GM12878 (cell line): Measurements from ENCODE around the gene TBCA. TPM values are rescaled to one million over a fixed set of nuclear protein-coding genes. Genes with fewer than 3 reads are reported as not detected.

ENCODE experiments used
- ATAC-seq: fragments of 200-7000 bp; cut with Tn5 transposase; 3 replicates; pipeline ENCODE4 v1.9.1; 2020; ENCODE audit warnings: mild to moderate bottlenecking, moderate library complexity
- BruUV-seq: library from RNA; stranded (reverse); fragments of 400-500 nt; replicated peaks from 2 replicates; lab custom pipeline; 2021; lab: Mats Ljungman, UMichigan
- CTCF ChIA-PET: fragments of 300-600 bp; sonication (Branson Sonifier 250); formaldehyde crosslinking; extraction: SDS; loops from one replicate; lab custom pipeline; 2021; ENCODE audit warnings: inconsistent platforms; lab: Yijun Ruan, JAX
- POLR2A ChIA-PET: fragments of 350-600 bp; formaldehyde crosslinking; extraction: SDS; loops from one replicate; lab custom pipeline; 2021; ENCODE audit warnings: inconsistent platforms; lab: Charles Lee
- RAD21 ChIA-PET: fragments of 300-600 bp; sonication (Branson Sonifier 250); formaldehyde crosslinking; loops from one replicate; lab custom pipeline; 2023; ENCODE audit warnings: antibody characterized with exemption; ENCODE audit not compliant: unreplicated experiment; lab: Charles Lee
- SMC1A ChIA-PET: fragments of 300-600 bp; sonication (Branson Sonifier 250); formaldehyde crosslinking; loops from one replicate; lab custom pipeline; 2023; ENCODE audit not compliant: unreplicated experiment, uncharacterized antibody; lab: Charles Lee
- DNase-seq: peaks from one replicate; pipeline ENCODE4 v3.0.0-alpha.2; 2011; ENCODE audit warnings: low read depth, low spot score
- FAIRE-seq: peaks from 3 replicates; lab custom pipeline; 2011; peaks lifted over from hg19 to GRCh38; lab: Jason Lieb, UNC
- H2AFZ ChIP-seq: 2 replicates; pipeline ENCODE4 v1.6.0; 2011; ENCODE audit warnings: low read depth, low read length, control low read depth; ENCODE audit not compliant: control insufficient read depth
- H3K27ac ChIP-seq: 2 replicates; pipeline ENCODE4 v1.5.1; 2011; ENCODE audit warnings: control low read depth; ENCODE audit not compliant: control insufficient read depth, insufficient read depth
- H3K27me3 ChIP-seq, 2 experiments: replicated peaks in 1 of 2; 2 replicates each; pipeline versions ENCODE4 v1.6.0 to v1.6.1; 2011; ENCODE audit warnings: low read length in 1 of 2; ENCODE audit not compliant: control insufficient read depth in 2 of 2, insufficient read depth in 2 of 2
- H3K36me3 ChIP-seq, 2 experiments: 2 replicates each; pipeline ENCODE4 v1.5.1; 2011; ENCODE audit warnings: low read length in 1 of 2; ENCODE audit not compliant: control insufficient read depth in 2 of 2, insufficient read depth in 2 of 2
- H3K4me1 ChIP-seq: 2 replicates; pipeline ENCODE4 v1.6.1; 2011; ENCODE audit warnings: mild to moderate bottlenecking, low read length, moderate library complexity, mixed read lengths; ENCODE audit not compliant: control insufficient read depth, insufficient read depth
- H3K4me2 ChIP-seq: 2 replicates; pipeline ENCODE4 v1.6.0; 2011; ENCODE audit warnings: control low read depth; ENCODE audit not compliant: control insufficient read depth, insufficient read depth
- H3K4me3 ChIP-seq: fragments of 200-600 bp; sonication (generic); 2 replicates; pipeline ENCODE4 v1.5.1; 2016
- H3K79me2 ChIP-seq: 2 replicates; pipeline ENCODE4 v1.6.0; 2011; ENCODE audit warnings: low read length; ENCODE audit not compliant: control insufficient read depth, insufficient read depth
- H3K9ac ChIP-seq: 2 replicates; pipeline ENCODE4 v1.8.0; 2011; ENCODE audit warnings: low read length, control low read depth, mixed read lengths; ENCODE audit not compliant: control insufficient read depth, insufficient read depth
- H3K9me3 ChIP-seq: replicated peaks from 3 replicates; pipeline ENCODE4 v1.5.1; 2011; ENCODE audit warnings: mild to moderate bottlenecking, low read length; ENCODE audit not compliant: control insufficient read depth, insufficient read depth
- H4K20me1 ChIP-seq: 2 replicates; pipeline ENCODE4 v1.6.0; 2011; ENCODE audit not compliant: control insufficient read depth, insufficient read depth
- CTCF ChIP-seq, 3 experiments: IDR thresholded peaks in 2 of 3; conservative IDR thresholded peaks in 1 of 3; 2 replicates each; pipeline ENCODE4 v1.5.1; 2011; ENCODE audit warnings: low read depth in 3 of 3, low read length in 3 of 3, mild to moderate bottlenecking in 3 of 3, control low read depth in 2 of 3, moderate library complexity in 2 of 3, inconsistent platforms in 1 of 3, mixed read lengths in 1 of 3; ENCODE audit not compliant: control insufficient read depth in 2 of 3, insufficient read depth in 1 of 3; ENCODE audit errors: extremely low read depth in 1 of 3
- HCFC1 ChIP-seq: fragments of 150-350 bp; IDR thresholded peaks from 2 replicates; pipeline ENCODE4 v1.6.1; 2014; ENCODE audit warnings: low read length
- HSF1 ChIP-seq: fragments of 150-350 bp; IDR thresholded peaks from 2 replicates; pipeline ENCODE4 v1.6.1; 2014; ENCODE audit warnings: mild to moderate bottlenecking, low read depth, low read length
- RAD51 ChIP-seq: fragments of 450-650 bp; IDR thresholded peaks from 2 replicates; pipeline ENCODE4 v1.6.1; 2016; ENCODE audit warnings: moderate library complexity, mild to moderate bottlenecking, inconsistent platforms
- TCF7 ChIP-seq: IDR thresholded peaks from 2 replicates; pipeline ENCODE4 v1.6.1; 2014; ENCODE audit warnings: antibody characterized with exemption, borderline replicate concordance
- ZNF384 ChIP-seq: IDR thresholded peaks from 2 replicates; pipeline ENCODE4 v1.6.1; 2012; ENCODE audit warnings: low read depth, mild to moderate bottlenecking, low read length, improper control_type of control experiment, borderline replicate concordance
- WGBS: methylation state at CpG from one replicate; pipeline ENCODE4 v1.1.6; 2016; ENCODE audit warnings: low lambda C conversion rate; ENCODE audit not compliant: insufficient replicate concordance, insufficient coverage; ENCODE audit errors: missing lambda C conversion rate; 5-methylcytosine and 5-hydroxymethylcytosine counted together
- in situ Hi-C: fragments of 300-500 bp; cut with MboI; formaldehyde crosslinking; loops from 9 replicates; pipeline ENCODE4 v1.14.3; 2018; ENCODE audit warnings: mixed read lengths
- intact Hi-C: fragments of 100-400 bp; cut with micrococcal nuclease; formaldehyde crosslinking; loops from one replicate; pipeline ENCODE4 v1.14.2; 2022; ENCODE audit not compliant: unreplicated experiment
- polyA plus RNA-seq, 11 experiments: library from polyadenylated mRNA; depleted of rRNA in 4 of 11; unstranded in 6 of 11; stranded (reverse) in 5 of 11; fragments of >200 nt; fragmentation: Nextera tagmentation in 4 of 11; fragmentation: Illumina TruSeq in 1 of 11; extraction: Ambion mirVana in 4 of 11; extraction: Trizol in 1 of 11; gene quantifications; 1 replicate in 1 of 11; 2 replicates in 10 of 11; pipeline versions ENCODE4 v1.2.1 to v1.2.3, GENCODE V29; 2011 to 2016; ENCODE audit warnings: inconsistent platforms in 2 of 11, missing spikeins in 2 of 11, low read depth in 1 of 11
- total RNA-seq, 4 experiments: library from RNA; depleted of rRNA in 3 of 4; stranded (reverse); fragments of >200 nt in 3 of 4; fragmentation: Illumina TruSeq in 1 of 4; extraction: Trizol in 1 of 4; gene quantifications; 2 replicates each; pipeline versions ENCODE4 v1.2.1 to v1.2.3, GENCODE V29; 2013 to 2021

The TBCA gene
- total and polyA plus RNA-seq, 10 of the 15 experiments (the other 5 are each of a cell fraction or from before 2014, with no cell fraction given) = 86.3 to 647 (median 294) TPM

GRCh38 chr5:77748160-77748559 lies 28.0 kb downstream of the TBCA start:
- H4K20me1 ChIP-seq = no peaks in the 10 kb centered on the region
- peaks cover 50% of the 10 kb centered on the region for H3K79me2 ChIP-seq
- no TSS peak for BruUV-seq
- H3K4me2 ChIP-seq = no peak overlapping the region
- no peak for FAIRE-seq
- H3K9me3 ChIP-seq = no peaks in the 10 kb centered on the region; the same call in 2 of the 3 replicates
- ChIA-PET SMC1A (interaction anchor here (0.6 to 1.7 kb wide), 3 partner anchors 11 to 68 kb away, joined by 3 read pairs; no protein-coding TSS in a partner anchor), POLR2A (interaction anchor here (1.1 kb wide), 1 partner anchor 86 kb away, joined by 3 read pairs; no protein-coding TSS in a partner anchor), CTCF (interaction anchor here (1.1 kb wide), 1 partner anchor 15 kb away, joined by 3 read pairs; no protein-coding TSS in a partner anchor), RAD21 (interaction anchor here (1.1 kb wide), 1 partner anchor 21 kb away, joined by 6 read pairs; no protein-coding TSS in a partner anchor)
- H3K36me3 ChIP-seq = no peaks in the 10 kb centered on the region; a peak in 3 of 4 replicates
- H3K4me1 ChIP-seq = no peaks in the 10 kb centered on the region
- no peaks in the 10 kb centered on the region for H3K27me3 ChIP-seq
- WGBS = 50% methylated on average over 2 of the region's 2 CpGs
- no peak for DNase-seq
- intact Hi-C loops (no loop called here), in situ Hi-C loops (no loop called here)
- no peak overlapping the region for H2AFZ ChIP-seq
- no peak overlapping the region for H3K4me3 ChIP-seq
- H3K27ac ChIP-seq = no peak overlapping the region
- ATAC-seq = no peak
- no peak overlapping the region for H3K9ac ChIP-seq
- TF ChIP-seq HCFC1 (no peak), RAD51 (no peak), TCF7 (no peak), ZNF384 (no peak)

GRCh38 chr5:77744116-77744515 lies 32.0 kb downstream of the TBCA start:
- ChIA-PET SMC1A (no interaction called here), RAD21 (no interaction called here), POLR2A (no interaction called here), CTCF (no interaction called here)
- H3K9me3 ChIP-seq = no peaks in the 10 kb centered on the region; the same call in 2 of the 3 replicates
- no peak overlapping the region for H3K27ac ChIP-seq
- H3K36me3 ChIP-seq = no peaks in the 10 kb centered on the region; a peak in 3 of 4 replicates
- H3K4me1 ChIP-seq = no peaks in the 10 kb centered on the region
- peaks cover 35% of the 10 kb centered on the region for H3K79me2 ChIP-seq
- H4K20me1 ChIP-seq = no peaks in the 10 kb centered on the region
- ATAC-seq (no peak), DNase-seq (no peak), FAIRE-seq (no peak)
- no peaks in the 10 kb centered on the region for H3K27me3 ChIP-seq
- no peak overlapping the region for H3K9ac ChIP-seq
- in situ Hi-C loops = no loop called here
- TF ChIP-seq CTCF (IDR thresholded peaks at IDR 0.05 in 2 of 3, conservative IDR thresholded peaks at IDR 0.05 in 1 of 3; ENCODE audit: control insufficient read depth in 2 of 3, extremely low read depth in 1 of 3, insufficient read depth in 1 of 3, low read depth in 3 of 3, low read length in 3 of 3) (0 out of 6 replicates have a peak, but pooled peaks of 1 of the 3 experiments have one; percentile 14), HSF1 (no peak)
- no peak overlapping the region for H3K4me2 ChIP-seq
- no peak overlapping the region for H2AFZ ChIP-seq
- intact Hi-C loops = no loop called here
- no TSS peak for BruUV-seq
- H3K4me3 ChIP-seq = no peak overlapping the region
- WGBS = 87% methylated on average over 2 of the region's 2 CpGs
